ENCODE data around the gene LCE7A. TPM values are rescaled to one million over a fixed set of nuclear protein-coding genes. Genes with fewer than 3 reads are reported as not detected.

The LCE7A gene
- total and polyA plus RNA-seq, 4 donors, result not detected

GRCh38 chr1:152886758-152887409, 27.1 kb downstream of the LCE7A start:
- H3K9me3 ChIP-seq (ENCODE audit: control insufficient read depth in 4 of 4, low read length in 3 of 4), result no peaks in the 10 kb centered on the region
- WGBS, result 77% methylated on average over 8 of the region's 8 CpGs
- TF ChIP-seq EGR1 (IDR thresholded peaks at IDR 0.05; ENCODE audit: low read depth in 2 of 2) (no peak), RAD21 (IDR thresholded peaks at IDR 0.05) (no peak), JUND (IDR thresholded peaks at IDR 0.05) (no peak), FOXA2 (IDR thresholded peaks at IDR 0.05) (no peak), NR2F2 (IDR thresholded peaks at IDR 0.05) (no peak), SP1 (IDR thresholded peaks at IDR 0.05) (no peak), TAF1 (conservative IDR thresholded peaks at IDR 0.05) (no peak), RXRA (IDR thresholded peaks at IDR 0.05) (no peak), ZBTB33 (IDR thresholded peaks at IDR 0.05) (no peak), YY1 (IDR thresholded peaks at IDR 0.05) (no peak), FOXA1 (IDR thresholded peaks at IDR 0.05) (no peak), REST (IDR thresholded peaks at IDR 0.05) (no peak), HNF4G (IDR thresholded peaks at IDR 0.05) (no peak), HNF4A (conservative IDR thresholded peaks at IDR 0.05) (no peak), GABPA (IDR thresholded peaks at IDR 0.05 in 1 of 2, conservative IDR thresholded peaks at IDR 0.05 in 1 of 2) (no peak)
- TF ChIP-seq, protein P1, sequence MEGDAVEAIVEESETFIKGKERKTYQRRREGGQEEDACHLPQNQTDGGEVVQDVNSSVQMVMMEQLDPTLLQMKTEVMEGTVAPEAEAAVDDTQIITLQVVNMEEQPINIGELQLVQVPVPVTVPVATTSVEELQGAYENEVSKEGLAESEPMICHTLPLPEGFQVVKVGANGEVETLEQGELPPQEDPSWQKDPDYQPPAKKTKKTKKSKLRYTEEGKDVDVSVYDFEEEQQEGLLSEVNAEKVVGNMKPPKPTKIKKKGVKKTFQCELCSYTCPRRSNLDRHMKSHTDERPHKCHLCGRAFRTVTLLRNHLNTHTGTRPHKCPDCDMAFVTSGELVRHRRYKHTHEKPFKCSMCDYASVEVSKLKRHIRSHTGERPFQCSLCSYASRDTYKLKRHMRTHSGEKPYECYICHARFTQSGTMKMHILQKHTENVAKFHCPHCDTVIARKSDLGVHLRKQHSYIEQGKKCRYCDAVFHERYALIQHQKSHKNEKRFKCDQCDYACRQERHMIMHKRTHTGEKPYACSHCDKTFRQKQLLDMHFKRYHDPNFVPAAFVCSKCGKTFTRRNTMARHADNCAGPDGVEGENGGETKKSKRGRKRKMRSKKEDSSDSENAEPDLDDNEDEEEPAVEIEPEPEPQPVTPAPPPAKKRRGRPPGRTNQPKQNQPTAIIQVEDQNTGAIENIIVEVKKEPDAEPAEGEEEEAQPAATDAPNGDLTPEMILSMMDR (IDR thresholded peaks at IDR 0.05; ENCODE audit: low read depth, low read length, missing input control), result no peak
- TF ChIP-seq, protein P2, sequence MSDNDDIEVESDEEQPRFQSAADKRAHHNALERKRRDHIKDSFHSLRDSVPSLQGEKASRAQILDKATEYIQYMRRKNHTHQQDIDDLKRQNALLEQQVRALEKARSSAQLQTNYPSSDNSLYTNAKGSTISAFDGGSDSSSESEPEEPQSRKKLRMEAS (IDR thresholded peaks at IDR 0.05), result no peak

More at GRCh38 chr1:152886758-152887409, 27.1 kb downstream of the LCE7A start:
- H3K27me3 ChIP-seq (ENCODE audit: control insufficient read depth in 4 of 4, insufficient read depth in 4 of 4, low read length in 3 of 4), result no peaks in the 10 kb centered on the region
- no peak for DNase-seq (ENCODE audit: low spot score)
- H3K4me1 ChIP-seq (ENCODE audit: control insufficient read depth in 4 of 4, insufficient read depth in 4 of 4, low read length in 3 of 4), result peaks cover 8 to 19% (median 13%) of the 10 kb centered on the region in 4 donors
- H3K9ac ChIP-seq (ENCODE audit: low read depth in 1 of 2, low read length in 2 of 2), result no peak overlapping the region
- no peaks in the 10 kb centered on the region for H3K36me3 ChIP-seq (ENCODE audit: control insufficient read depth in 4 of 4, insufficient read depth in 3 of 4, low read depth in 1 of 4, low read length in 3 of 4)
- H3K27ac ChIP-seq (ENCODE audit: low read depth in 1 of 2, low read length in 2 of 2), result peak overlapping the region; percentile 17 to 39
- no peak overlapping the region for H3K4me3 ChIP-seq (ENCODE audit: low read depth in 1 of 3, low read length in 3 of 3)
